Heart right ventricle (tissue), 16 donors: ENCODE results near the gene BRD2. TPM values are rescaled to one million over a fixed set of nuclear protein-coding genes. Genes with fewer than 3 reads are reported as not detected.
A peak's percentile ranks its signal among the peaks of the same experiment; 100 is the strongest.

ENCODE experiments used
- ATAC-seq, 8 donors: fragments of 200-7000 bp; cut with Tn5 transposase; one replicate each; pipeline ENCODE4 v1.9.1; 2020; ENCODE audit warnings: mild to moderate bottlenecking in 8 of 8, moderate library complexity in 8 of 8, moderate number of reproducible peaks in 1 of 8
- DNase-seq, 2 donors: peaks; one replicate each; pipeline ENCODE4 v3.0.0-alpha.2; 2020
- H3K27ac ChIP-seq, 10 donors: fragments of 200-600 bp; sonication (generic) in 2 of 10; one replicate each; pipeline versions ENCODE4 v1.5.0 to v1.8.0; 2020 to 2022; ENCODE audit warnings: mild to moderate bottlenecking in 3 of 10
- H3K27me3 ChIP-seq, 7 donors: fragments of 200-600 bp; one replicate each; pipeline ENCODE4 v1.8.0; 2021 to 2022; ENCODE audit warnings: mild to moderate bottlenecking in 2 of 7
- H3K36me3 ChIP-seq, 9 donors: fragments of 200-600 bp; sonication (generic) in 1 of 9; one replicate each; pipeline versions ENCODE4 v1.5.0 to v1.8.0; 2020 to 2022; ENCODE audit warnings: mild to moderate bottlenecking in 2 of 9
- H3K4me1 ChIP-seq, 9 donors: fragments of 200-600 bp; sonication (generic) in 1 of 9; one replicate each; pipeline versions ENCODE4 v1.5.0 to v1.8.0; 2020 to 2022; ENCODE audit warnings: mild to moderate bottlenecking in 4 of 9
- H3K4me3 ChIP-seq, 10 donors: fragments of 200-600 bp; sonication (generic) in 2 of 10; one replicate each; pipeline versions ENCODE4 v1.5.0 to v1.8.0; 2020 to 2022; ENCODE audit warnings: mild to moderate bottlenecking in 7 of 10, moderate library complexity in 2 of 10
- H3K9me3 ChIP-seq, 11 donors: fragments of 200-600 bp in 10 of 11; sonication (generic) in 2 of 11; one replicate each; pipeline versions ENCODE4 v1.5.0 to v1.8.0; 2013 to 2022; ENCODE audit warnings: mild to moderate bottlenecking in 2 of 11, control low read depth in 1 of 11, moderate library complexity in 1 of 11
- WGBS, 2 donors: extraction: QIAGEN DNeasy Blood & Tissue Kit; methylation state at CpG; one replicate each; pipeline ENCODE4 v1.1.7; 2013; ENCODE audit warnings: inconsistent platforms in 1 of 2; 5-methylcytosine and 5-hydroxymethylcytosine counted together
- intact Hi-C, 10 donors: fragments of 100-400 bp; cut with DNase I; formaldehyde crosslinking; loops; one replicate each; pipeline versions ENCODE4 v1.11.1 to v1.14.2; 2022
- polyA plus RNA-seq, 2 donors: library from polyadenylated mRNA; stranded (reverse); fragments of 200-250 nt; gene quantifications; one replicate each; pipeline ENCODE4 v1.2.3, GENCODE V29; 2013
- total RNA-seq, 10 donors: library from RNA; stranded (reverse); fragmentation: NEBNext Ultra II Directional in 3 of 10; extraction: Animal tissue kit (Norgen Biotek cat#: 25700) in 3 of 10; gene quantifications; one replicate each; pipeline versions ENCODE4 v1.2.1 to v1.2.4, GENCODE V29; 2021 to 2023
- TF ChIP-seq, protein P1 (sequence below), 9 donors: fragments of 200-600 bp; sonication (generic) in 2 of 9; IDR thresholded peaks; one replicate each; pipeline versions ENCODE4 v1.5.0 to v1.8.0; 2021 to 2022; ENCODE audit warnings: antibody characterized with exemption in 9 of 9, mild to moderate bottlenecking in 5 of 9, moderate library complexity in 1 of 9
- donor health status: Arrhythmogenic right ventricular cardiomyopathy.
- donor health status: ischemic (EF 13 %, LVEDD 7.1; RV severe dilation, severe dysfunction).
- donor health status: healthy with polysubstance abuse.
- donor health status: DM: no; HTN: yes; CAD: no.
- donor health status: DM: no; HTN: no; CAD: no.
- donor health status: ischemic (EF 25% LVEDD 6.9; RV normal size, moderate dysfunction).
- donor health status: ischemic (EF 25% LVEDD 5.7; RV mildly dilated, moderate dysfunction).
- donor health status: healthy.
- donor health status: DM: yes; HTN: yes; CAD: no.
- donor health status: Ischemic cardiomyopathy.
- donor health status: ischemic (EF 35%, LVEDD 5.7; RV mildly dilated, moderate dysfunction).
- donor health status: nonischemic (EF 11% LVEDD 7.7; RV severe dilation, severe dysfunction).
- donor health status: DM: yes; HTN: yes; CAD: no.
- donor health status: PGD.
- donor health status: ischemic (EF 29% LVEDD 5.4; RV normal size, mild dysfunction).
- donor health status: nonischemic (EF 23%, LVEDD 6.1; RV moderate dilation, normal function).

BRD2 gene
- total and polyA plus RNA-seq, 12 donors: 49.3 to 97.0 (median 74.9) TPM

DNA sequence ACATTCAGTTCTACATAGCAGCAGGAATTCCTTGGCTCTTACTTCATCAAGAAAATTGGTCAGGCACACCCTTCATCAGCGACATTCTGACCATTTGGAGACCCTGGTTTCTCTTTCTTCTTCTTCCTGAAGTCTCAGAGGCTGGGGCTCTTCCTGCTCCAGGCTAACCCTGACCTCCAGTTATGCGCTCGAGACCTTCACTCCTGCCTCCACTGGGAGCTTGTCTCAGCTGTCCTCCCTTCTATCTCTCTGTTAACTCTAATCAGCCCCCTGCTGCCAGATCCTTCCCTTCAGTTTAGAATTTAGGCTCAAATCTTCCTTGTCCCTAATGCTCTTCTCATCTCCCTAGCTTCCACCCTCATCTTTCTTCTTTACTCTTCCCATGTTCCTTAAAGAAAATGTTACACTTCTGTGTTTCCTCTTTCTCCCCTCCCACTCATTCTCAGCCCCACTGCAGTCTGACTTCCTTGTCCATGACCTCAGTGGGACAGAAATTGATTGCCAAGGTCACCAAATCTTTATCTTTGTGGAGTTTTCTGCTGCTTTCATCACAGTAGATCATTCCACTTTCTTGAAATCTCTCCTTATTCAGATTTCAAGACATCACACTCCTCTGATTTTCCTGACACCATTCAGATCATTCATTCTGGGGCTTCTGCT is 49.4 kb downstream of the BRD2 start:
- TF ChIP-seq, protein P1, sequence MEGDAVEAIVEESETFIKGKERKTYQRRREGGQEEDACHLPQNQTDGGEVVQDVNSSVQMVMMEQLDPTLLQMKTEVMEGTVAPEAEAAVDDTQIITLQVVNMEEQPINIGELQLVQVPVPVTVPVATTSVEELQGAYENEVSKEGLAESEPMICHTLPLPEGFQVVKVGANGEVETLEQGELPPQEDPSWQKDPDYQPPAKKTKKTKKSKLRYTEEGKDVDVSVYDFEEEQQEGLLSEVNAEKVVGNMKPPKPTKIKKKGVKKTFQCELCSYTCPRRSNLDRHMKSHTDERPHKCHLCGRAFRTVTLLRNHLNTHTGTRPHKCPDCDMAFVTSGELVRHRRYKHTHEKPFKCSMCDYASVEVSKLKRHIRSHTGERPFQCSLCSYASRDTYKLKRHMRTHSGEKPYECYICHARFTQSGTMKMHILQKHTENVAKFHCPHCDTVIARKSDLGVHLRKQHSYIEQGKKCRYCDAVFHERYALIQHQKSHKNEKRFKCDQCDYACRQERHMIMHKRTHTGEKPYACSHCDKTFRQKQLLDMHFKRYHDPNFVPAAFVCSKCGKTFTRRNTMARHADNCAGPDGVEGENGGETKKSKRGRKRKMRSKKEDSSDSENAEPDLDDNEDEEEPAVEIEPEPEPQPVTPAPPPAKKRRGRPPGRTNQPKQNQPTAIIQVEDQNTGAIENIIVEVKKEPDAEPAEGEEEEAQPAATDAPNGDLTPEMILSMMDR (IDR thresholded peaks at IDR 0.05): no peak
- 44 to 49% methylated on average over 3 of the region's 3 CpGs for WGBS, 2 donors

DNA sequence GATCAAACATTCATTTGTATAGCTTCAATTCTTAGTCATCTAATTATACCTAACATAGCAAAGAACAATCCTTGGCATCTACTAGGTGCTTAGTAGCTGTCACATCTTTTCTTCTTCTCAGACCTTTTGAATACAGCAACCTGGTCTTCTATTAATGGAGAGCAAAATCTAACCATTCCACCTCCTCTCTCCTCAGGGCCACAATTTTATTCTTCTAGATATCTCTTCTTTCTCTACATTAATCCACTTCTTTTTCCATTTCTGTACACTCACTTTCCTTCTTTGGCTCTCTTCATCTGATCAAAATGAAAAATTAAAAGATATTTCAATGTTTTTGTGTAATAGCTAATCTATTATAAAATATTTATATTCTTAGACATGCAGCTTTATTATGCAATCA is 50.0 kb downstream of the BRD2 start:
- H3K27ac ChIP-seq: peak overlapping the region; percentile 72 to 95 (median 89)
- H3K9me3 ChIP-seq: no peaks in the 10 kb centered on the region
- no peaks in the 10 kb centered on the region for H3K36me3 ChIP-seq
- TF ChIP-seq, protein P1 (IDR thresholded peaks at IDR 0.05): no peak
- ATAC-seq (no peak), DNase-seq (no peak)
- H3K27me3 ChIP-seq: peaks cover 0 to 14% (median 5%) of the 10 kb centered on the region in 7 donors
- peak overlapping the region in 6 of 10 donors; percentile 20 to 43 (median 30) for H3K4me3 ChIP-seq
- intact Hi-C loops: loop anchor here (2.0 to 10.0 kb wide), 6 partner anchors 59 to 229 kb away; partner anchors contain the start of gene HLA-DPB1 (in 1 of the 10)
- peaks cover 0 to 64% (median 48%) of the 10 kb centered on the region in 9 donors for H3K4me1 ChIP-seq

More for the DNA sequence above, 49.4 kb downstream of the BRD2 start:
- H3K9me3 ChIP-seq: no peaks in the 10 kb centered on the region
- intact Hi-C loops: loop anchor here (2.0 to 10.0 kb wide), 6 partner anchors 59 to 229 kb away; partner anchors contain the start of gene HLA-DPB1 (in 1 of the 10)
- no peaks in the 10 kb centered on the region for H3K36me3 ChIP-seq
- H3K27ac ChIP-seq: peak overlapping the region; percentile 72 to 95 (median 89)
- H3K4me3 ChIP-seq: peak overlapping the region in 1 of 10 donors; percentile 6
- no peak for ATAC-seq
- H3K4me1 ChIP-seq: peaks cover 0 to 65% (median 48%) of the 10 kb centered on the region in 9 donors
- DNase-seq: no peak
- H3K27me3 ChIP-seq: peaks cover 0 to 15% (median 6%) of the 10 kb centered on the region in 7 donors

DNA sequence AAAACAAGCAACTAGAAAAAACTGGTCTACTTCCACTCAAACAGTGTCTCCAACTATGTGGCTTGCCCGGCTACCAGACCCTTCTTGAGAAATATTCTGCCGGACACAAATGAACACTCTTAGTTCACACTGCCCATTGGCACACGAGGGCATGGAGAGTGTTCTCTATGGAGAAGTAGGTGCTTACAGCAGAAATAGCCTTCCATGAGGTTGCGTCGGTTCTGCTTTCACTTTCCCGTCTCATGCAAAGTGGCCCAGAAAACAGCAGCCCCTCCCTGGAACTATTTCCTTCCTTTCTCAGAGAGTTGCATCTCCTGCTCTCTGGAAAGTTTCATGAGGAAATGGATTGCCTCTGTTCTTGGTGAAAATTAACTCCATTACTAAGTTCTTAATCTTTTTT is 50.5 kb downstream of the BRD2 start:
- Histone ChIP-seq H3K27ac (peak overlapping the region; percentile 72 to 95 (median 89)), H3K9me3 (no peaks in the 10 kb centered on the region), H3K4me1 (peaks cover 0 to 61% (median 48%) of the 10 kb centered on the region in 9 donors), H3K4me3 (peak overlapping the region in 7 of 10 donors; percentile 10 to 43 (median 29)), H3K36me3 (no peaks in the 10 kb centered on the region), H3K27me3 (peaks cover 0 to 9% (median under 1%) of the 10 kb centered on the region in 7 donors)
- DNase-seq: peak in 1 of 2 donors; percentile 82
- TF ChIP-seq, protein P1 (IDR thresholded peaks at IDR 0.05): no peak
- intact Hi-C loops: loop anchor here (2.0 to 10.0 kb wide), 6 partner anchors 58 to 228 kb away; partner anchors contain the start of gene HLA-DPB1 (in 1 of the 10)
- WGBS, 2 donors: 10 to 22% methylated on average over 6 of the region's 6 CpGs
- peak; percentile 79 to 92 (median 86) for ATAC-seq

DNA sequence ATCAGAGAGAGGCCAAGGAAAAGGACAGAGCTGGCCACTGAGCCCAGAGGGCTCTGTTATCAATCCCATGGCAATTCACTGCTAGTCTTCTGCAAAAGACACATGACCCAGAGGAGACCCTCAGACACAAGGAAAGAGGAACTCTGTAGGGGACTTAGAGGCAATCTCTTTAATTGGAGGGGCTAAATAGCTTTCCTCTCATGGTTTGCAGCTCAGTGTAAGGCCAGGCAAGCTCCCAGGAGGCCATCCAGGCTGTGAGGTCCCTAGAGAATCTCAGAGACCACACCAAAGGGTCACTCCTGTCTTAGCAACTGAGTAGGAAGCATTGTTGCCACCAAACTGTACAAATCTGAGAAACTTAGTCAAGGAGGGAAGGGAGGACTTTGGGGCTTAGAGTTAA is 51.0 kb downstream of the BRD2 start:
- Histone ChIP-seq H3K36me3 (no peaks in the 10 kb centered on the region), H3K27ac (peak overlapping the region; percentile 72 to 95 (median 89)), H3K4me1 (peaks cover 0 to 59% (median 48%) of the 10 kb centered on the region in 9 donors), H3K9me3 (no peaks in the 10 kb centered on the region), H3K27me3 (peaks cover 0 to 5% (median 0%) of the 10 kb centered on the region in 7 donors), H3K4me3 (peak overlapping the region in 6 of 10 donors; percentile 20 to 43 (median 30))
- intact Hi-C loops: loop anchor here (2.0 to 10.0 kb wide), 6 partner anchors 58 to 228 kb away; partner anchors contain the start of gene HLA-DPB1 (in 1 of the 10)
- TF ChIP-seq, protein P1 (IDR thresholded peaks at IDR 0.05): no peak
- peak in 1 of 8 donors; percentile 21 for ATAC-seq
- no peak for DNase-seq
